Breast epithelium (tissue), 4 donors: Measurements from ENCODE around the gene HBQ1. TPM values are rescaled to one million over a fixed set of nuclear protein-coding genes. Genes with fewer than 3 reads are reported as not detected.

ENCODE experiments used
- DNase-seq, 2 donors: peaks; one replicate each; pipeline ENCODE4 v3.0.0-alpha.2; 2019; ENCODE audit warnings: low spot score in 2 of 2
- H3K27ac ChIP-seq, 2 donors: fragments of 200-600 bp; sonication (generic) in 1 of 2; one replicate each; pipeline ENCODE4 v1.5.1; 2016 to 2019; ENCODE audit warnings: mild to moderate bottlenecking in 1 of 2
- H3K27me3 ChIP-seq, 2 donors: fragments of 200-600 bp; sonication (generic) in 1 of 2; one replicate each; pipeline versions ENCODE4 v1.5.1 to v1.6.0; 2017 to 2019; ENCODE audit warnings: control low read depth in 1 of 2, mild to moderate bottlenecking in 1 of 2
- H3K36me3 ChIP-seq: fragments of 200-600 bp; one replicate; pipeline ENCODE4 v1.5.1; 2019
- H3K4me1 ChIP-seq, 2 donors: fragments of 200-600 bp; sonication (generic); one replicate each; pipeline ENCODE4 v1.5.1; 2016 to 2019; ENCODE audit warnings: control low read depth in 1 of 2
- H3K4me3 ChIP-seq, 3 donors: fragments of 200-600 bp; sonication (generic); 1 replicate in 2 of 3; 2 replicates in 1 of 3; pipeline ENCODE4 v1.5.1; 2016 to 2019; ENCODE audit warnings: mild to moderate bottlenecking in 3 of 3, moderate library complexity in 2 of 3
- H3K9me3 ChIP-seq, 2 donors: fragments of 200-600 bp; sonication (generic) in 1 of 2; one replicate each; pipeline ENCODE4 v1.5.1; 2016 to 2019; ENCODE audit warnings: control low read depth in 1 of 2
- CTCF ChIP-seq, 3 donors: fragments of 450-650 bp; IDR thresholded peaks; one replicate each; pipeline ENCODE4 v1.5.1; 2016 to 2017; ENCODE audit warnings: antibody characterized with exemption in 3 of 3, mild to moderate bottlenecking in 3 of 3, moderate library complexity in 3 of 3
- POLR2A ChIP-seq: fragments of 450-650 bp; IDR thresholded peaks from one replicate; pipeline ENCODE4 v1.6.1; 2016; ENCODE audit warnings: antibody characterized with exemption, mild to moderate bottlenecking, moderate library complexity
- POLR2AphosphoS5 ChIP-seq, 3 donors: sonication (generic); formaldehyde crosslinking; IDR thresholded peaks; one replicate each; pipeline ENCODE4 v1.6.1; 2017; ENCODE audit warnings: antibody characterized with exemption in 3 of 3
- intact Hi-C: fragments of 100-400 bp; cut with DNase I; formaldehyde crosslinking; loops from one replicate; pipeline ENCODE4 v1.15.1; 2023; ENCODE audit warnings: low total_unique reads
- total RNA-seq, 3 donors: library from RNA; depleted of rRNA; stranded (reverse); fragments of >200 nt; gene quantifications; one replicate each; pipeline ENCODE4 v1.1.0, GENCODE V29; 2016

The HBQ1 gene
- total RNA-seq = not detected

- DNase-seq = no peak
- TF ChIP-seq POLR2A (no peak), CTCF (IDR thresholded peaks at IDR 0.05) (no peak)
- H3K27me3 ChIP-seq = peaks cover 6 to 45% of the 10 kb centered on the region in 2 donors
- intact Hi-C loops = no loop called here
- H3K4me1 ChIP-seq = peaks cover 11% of the 10 kb centered on the region in 2 donors
- H3K27ac ChIP-seq = no peak within 1 kb of the TSS
- no peaks in the 10 kb centered on the region for H3K9me3 ChIP-seq
- H3K36me3 ChIP-seq = no peaks in the 10 kb centered on the region
- peak within 1 kb of the TSS in 2 of 3 donors; percentile 36 to 64 for H3K4me3 ChIP-seq
Measured at GRCh38 chr16:180101-180675, at the start of gene HBQ1. Gene HBQ1, plus strand, starts transcription at chr16:180459. Its CDS starts 28 bp downstream, at chr16:180487.

- no peaks in the 10 kb centered on the region for H3K36me3 ChIP-seq
- intact Hi-C loops = no loop called here
- no peaks in the 10 kb centered on the region for H3K9me3 ChIP-seq
- H3K4me1 ChIP-seq = no peaks in the 10 kb centered on the region
- H3K4me3 ChIP-seq = no peak overlapping the region
- DNase-seq = no peak
- TF ChIP-seq POLR2A (no peak), POLR2AphosphoS5 (IDR thresholded peaks at IDR 0.05) (no peak), CTCF (IDR thresholded peaks at IDR 0.05) (no peak)
- H3K27ac ChIP-seq = no peak overlapping the region
- H3K27me3 ChIP-seq = no peaks in the 10 kb centered on the region
Measured at GRCh38 chr16:130533-131173, 49.6 kb upstream of the HBQ1 start.

GRCh38 chr16:132120-132519 is 48.1 kb upstream of the HBQ1 start:
- Histone ChIP-seq H3K4me3 (no peak overlapping the region), H3K4me1 (no peaks in the 10 kb centered on the region), H3K36me3 (no peaks in the 10 kb centered on the region), H3K27me3 (no peaks in the 10 kb centered on the region), H3K27ac (no peak overlapping the region), H3K9me3 (no peaks in the 10 kb centered on the region)
- intact Hi-C loops = no loop called here
- no peak for DNase-seq
- TF ChIP-seq POLR2AphosphoS5 (IDR thresholded peaks at IDR 0.05) (no peak), CTCF (IDR thresholded peaks at IDR 0.05) (no peak)

GRCh38 chr16:133716-134115 is 46.5 kb upstream of the HBQ1 start:
- H3K4me1 ChIP-seq = no peaks in the 10 kb centered on the region
- TF ChIP-seq CTCF (IDR thresholded peaks at IDR 0.05) = no peak
- no peak for TF ChIP-seq POLR2A
- no peak for TF ChIP-seq POLR2AphosphoS5 (IDR thresholded peaks at IDR 0.05)
- no peak overlapping the region for H3K27ac ChIP-seq
- DNase-seq = no peak
- intact Hi-C loops = no loop called here
- H3K36me3 ChIP-seq = no peaks in the 10 kb centered on the region
- H3K9me3 ChIP-seq = no peaks in the 10 kb centered on the region
- H3K27me3 ChIP-seq = no peaks in the 10 kb centered on the region
- H3K4me3 ChIP-seq = no peak overlapping the region

- intact Hi-C loops = no loop called here
- H3K27ac ChIP-seq = peak overlapping the region; percentile 87 to 89
- no peaks in the 10 kb centered on the region for H3K4me1 ChIP-seq
- DNase-seq = no peak
- H3K36me3 ChIP-seq = no peaks in the 10 kb centered on the region
- no peaks in the 10 kb centered on the region for H3K27me3 ChIP-seq
- H3K9me3 ChIP-seq = no peaks in the 10 kb centered on the region
- H3K4me3 ChIP-seq = peak overlapping the region; percentile 65 to 81 (median 80)
- no peak for TF ChIP-seq POLR2A
Measured at GRCh38 chr16:138049-138417, 42.2 kb upstream of the HBQ1 start.
